Tongue (tissue), 3 donors: ENCODE results near the gene DHX15. TPM values are rescaled to one million over a fixed set of nuclear protein-coding genes. Genes with fewer than 3 reads are reported as not detected.

Source experiments
- DNase-seq: peaks from one replicate; pipeline ENCODE4 v3.0.0-alpha.2; 2015
- small RNA-seq: library from RNA; depleted of rRNA; stranded (forward); fragments of <200 nt; gene quantifications from one replicate; pipeline ENCODE3, GENCODE V24; 2014; ENCODE audit warnings: low replicate concordance
- total RNA-seq: library from RNA; depleted of rRNA; stranded (reverse); fragments of >200 nt; gene quantifications from one replicate; pipeline ENCODE4 v1.2.3, GENCODE V29; 2014

The DHX15 gene
- total RNA-seq, 1 donor from 2014 or later = 220 TPM

- DNase-seq = no peak
Observed at GRCh38 chr4:24482871-24483270, 101.5 kb downstream of the DHX15 start.

GRCh38 chr4:24477919-24478318 is 106.4 kb downstream of the DHX15 start:
- peak; percentile 90 for DNase-seq

Small RNA genes lying within 50 kb of the gene (small RNA-seq; reads per million reads assigned to genes)
- gene MIR573 (not detected), gene RN7SL16P (not detected)

Other genes starting within 250 kb of the DHX15 start
- 46.3 TPM for gene SOD3, start 211.0 kb upstream of the DHX15 start, total RNA-seq